Activated CD4-positive, alpha-beta T cell treated with anti-CD3 and anti-CD28 coated beads, Interleukin-2, amount 10 ng/mL, durations not matched to agents 24 days and 14 days (primary cell): Measurements from ENCODE around the gene ATRAID. TPM values are rescaled to one million over a fixed set of nuclear protein-coding genes. Genes with fewer than 3 reads are reported as not detected.

Source experiments
- total RNA-seq: library from RNA; stranded (reverse); gene quantifications from 2 replicates; pipeline ENCODE4 v1.2.3, GENCODE V29; 2022

Gene ATRAID
- total RNA-seq, 1 donor from 2014 or later = 120 TPM

Other genes with a start within 250 kb of the ATRAID start
- gene MAPRE3, start 241.4 kb upstream of the ATRAID start, total RNA-seq = 2.5 and 3.6 TPM in 2 replicates
- gene TMEM214, start 179.1 kb upstream of the ATRAID start, total RNA-seq = 93.4 and 98.6 TPM in 2 replicates
- 13.9 and 14.1 TPM in 2 replicates for gene AGBL5, start 160.4 kb upstream of the ATRAID start, total RNA-seq
- gene OST4, start 140.4 kb upstream of the ATRAID start, total RNA-seq = 314 and 326 TPM in 2 replicates
- 1.1 and 1.4 TPM in 2 replicates for gene EMILIN1, start 133.4 kb upstream of the ATRAID start, total RNA-seq
- gene KHK, start 125.3 kb upstream of the ATRAID start, total RNA-seq = 13.4 and 13.9 TPM in 2 replicates
- 14.4 and 15.1 TPM in 2 replicates for gene CGREF1, start 92.9 kb upstream of the ATRAID start, total RNA-seq
- 0.23 and 0.28 TPM in 2 replicates for gene ABHD1, start 88.2 kb upstream of the ATRAID start, total RNA-seq
- 85.4 and 88.3 TPM in 2 replicates for gene PREB, start 77.4 kb upstream of the ATRAID start, total RNA-seq
- gene PRR30, start 72.6 kb upstream of the ATRAID start, total RNA-seq = not detected in 2 replicates
- not detected in 2 replicates for gene TCF23, start 63.0 kb upstream of the ATRAID start, total RNA-seq
- gene SLC5A6, start 227 bp downstream of the ATRAID start, total RNA-seq = 87.1 and 97.9 TPM in 2 replicates
- 144 and 159 TPM in 2 replicates for gene CAD, start 5.3 kb downstream of the ATRAID start, total RNA-seq
- 1.4 and 2.2 TPM in 2 replicates for gene SLC30A3, start 51.0 kb downstream of the ATRAID start, total RNA-seq
- gene DNAJC5G, start 63.4 kb downstream of the ATRAID start, total RNA-seq = not detected in 2 replicates
- 0.33 and 0.47 TPM in 2 replicates for gene TRIM54, start 70.4 kb downstream of the ATRAID start, total RNA-seq
- 1.9 and 2.7 TPM in 2 replicates for gene UCN, start 96.4 kb downstream of the ATRAID start, total RNA-seq
- gene MPV17, start 111.1 kb downstream of the ATRAID start, total RNA-seq = 86.8 and 89.1 TPM in 2 replicates
- 80.1 and 83.8 TPM in 2 replicates for gene GTF3C2, start 144.7 kb downstream of the ATRAID start, total RNA-seq
- 51.2 and 52.0 TPM in 2 replicates for gene EIF2B4, start 158.3 kb downstream of the ATRAID start, total RNA-seq
- gene SNX17, start 158.6 kb downstream of the ATRAID start, total RNA-seq = 120 and 128 TPM in 2 replicates
- 11.1 and 13.5 TPM in 2 replicates for gene ZNF513, start 168.7 kb downstream of the ATRAID start, total RNA-seq
- 165 and 167 TPM in 2 replicates for gene PPM1G, start 197.6 kb downstream of the ATRAID start, total RNA-seq
- 93.9 and 94.7 TPM in 2 replicates for gene NRBP1, start 216.6 kb downstream of the ATRAID start, total RNA-seq
- gene KRTCAP3, start 230.3 kb downstream of the ATRAID start, total RNA-seq = 4.6 and 5.2 TPM in 2 replicates